Measurements from ENCODE around the gene THSD7B.
A peak's percentile ranks its signal among the peaks of the same experiment; 100 is the strongest.

Gene THSD7B, protein sequence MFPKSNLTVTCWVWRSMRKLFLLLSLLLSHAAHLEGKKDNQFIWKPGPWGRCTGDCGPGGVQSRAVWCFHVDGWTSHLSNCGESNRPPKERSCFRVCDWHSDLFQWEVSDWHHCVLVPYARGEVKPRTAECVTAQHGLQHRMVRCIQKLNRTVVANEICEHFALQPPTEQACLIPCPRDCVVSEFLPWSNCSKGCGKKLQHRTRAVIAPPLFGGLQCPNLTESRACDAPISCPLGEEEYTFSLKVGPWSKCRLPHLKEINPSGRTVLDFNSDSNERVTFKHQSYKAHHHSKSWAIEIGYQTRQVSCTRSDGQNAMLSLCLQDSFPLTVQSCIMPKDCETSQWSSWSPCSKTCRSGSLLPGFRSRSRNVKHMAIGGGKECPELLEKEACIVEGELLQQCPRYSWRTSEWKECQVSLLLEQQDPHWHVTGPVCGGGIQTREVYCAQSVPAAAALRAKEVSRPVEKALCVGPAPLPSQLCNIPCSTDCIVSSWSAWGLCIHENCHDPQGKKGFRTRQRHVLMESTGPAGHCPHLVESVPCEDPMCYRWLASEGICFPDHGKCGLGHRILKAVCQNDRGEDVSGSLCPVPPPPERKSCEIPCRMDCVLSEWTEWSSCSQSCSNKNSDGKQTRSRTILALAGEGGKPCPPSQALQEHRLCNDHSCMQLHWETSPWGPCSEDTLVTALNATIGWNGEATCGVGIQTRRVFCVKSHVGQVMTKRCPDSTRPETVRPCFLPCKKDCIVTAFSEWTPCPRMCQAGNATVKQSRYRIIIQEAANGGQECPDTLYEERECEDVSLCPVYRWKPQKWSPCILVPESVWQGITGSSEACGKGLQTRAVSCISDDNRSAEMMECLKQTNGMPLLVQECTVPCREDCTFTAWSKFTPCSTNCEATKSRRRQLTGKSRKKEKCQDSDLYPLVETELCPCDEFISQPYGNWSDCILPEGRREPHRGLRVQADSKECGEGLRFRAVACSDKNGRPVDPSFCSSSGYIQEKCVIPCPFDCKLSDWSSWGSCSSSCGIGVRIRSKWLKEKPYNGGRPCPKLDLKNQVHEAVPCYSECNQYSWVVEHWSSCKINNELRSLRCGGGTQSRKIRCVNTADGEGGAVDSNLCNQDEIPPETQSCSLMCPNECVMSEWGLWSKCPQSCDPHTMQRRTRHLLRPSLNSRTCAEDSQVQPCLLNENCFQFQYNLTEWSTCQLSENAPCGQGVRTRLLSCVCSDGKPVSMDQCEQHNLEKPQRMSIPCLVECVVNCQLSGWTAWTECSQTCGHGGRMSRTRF (N-terminal part only)

DNA sequence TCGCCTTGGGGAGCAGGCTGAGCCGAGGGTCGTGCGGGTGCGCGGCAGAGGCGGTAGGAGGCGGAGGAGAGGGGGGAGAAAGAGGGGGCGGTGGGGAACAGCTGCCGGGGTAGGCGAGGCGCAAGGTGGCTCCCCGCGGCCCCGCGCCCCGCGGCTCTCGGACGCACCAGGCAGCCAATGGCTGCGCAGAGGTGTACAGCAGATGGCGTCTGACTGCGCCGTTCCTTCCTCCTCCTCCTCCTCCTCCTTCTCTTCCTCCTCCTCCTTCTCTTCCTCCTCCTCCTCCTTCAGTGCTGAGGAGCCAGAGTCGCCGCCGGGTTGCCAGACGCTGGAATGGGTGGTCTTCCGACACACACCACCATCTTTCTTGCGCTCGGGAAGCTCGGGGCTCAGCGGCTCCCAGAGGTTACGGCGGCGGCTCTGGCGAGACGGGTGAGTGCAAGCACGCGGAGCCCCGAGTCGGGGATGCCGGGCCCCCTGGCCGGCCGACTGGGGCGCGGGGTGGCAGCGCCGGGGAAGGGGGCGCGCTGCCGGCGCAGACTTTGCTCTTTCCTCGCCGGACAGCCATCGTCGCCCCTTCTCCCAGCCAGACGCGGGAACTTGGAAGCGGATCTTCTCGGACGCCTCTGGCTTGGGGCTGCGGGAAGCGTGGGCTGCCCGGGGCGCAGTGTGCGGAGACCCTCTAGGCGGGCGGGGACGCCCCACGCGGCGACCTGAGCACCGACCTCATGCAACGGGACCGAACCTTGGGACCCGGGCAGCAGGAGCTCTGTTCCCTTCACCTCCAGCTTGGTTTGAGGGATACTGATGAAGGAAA is at the start of gene THSD7B:
Gene THSD7B, plus strand, starts transcription at position 290 of the 817 bp plus-strand sequence. CDS start 116,634 bp downstream, outside the sequence.
- TF ChIP-seq, protein P1, sequence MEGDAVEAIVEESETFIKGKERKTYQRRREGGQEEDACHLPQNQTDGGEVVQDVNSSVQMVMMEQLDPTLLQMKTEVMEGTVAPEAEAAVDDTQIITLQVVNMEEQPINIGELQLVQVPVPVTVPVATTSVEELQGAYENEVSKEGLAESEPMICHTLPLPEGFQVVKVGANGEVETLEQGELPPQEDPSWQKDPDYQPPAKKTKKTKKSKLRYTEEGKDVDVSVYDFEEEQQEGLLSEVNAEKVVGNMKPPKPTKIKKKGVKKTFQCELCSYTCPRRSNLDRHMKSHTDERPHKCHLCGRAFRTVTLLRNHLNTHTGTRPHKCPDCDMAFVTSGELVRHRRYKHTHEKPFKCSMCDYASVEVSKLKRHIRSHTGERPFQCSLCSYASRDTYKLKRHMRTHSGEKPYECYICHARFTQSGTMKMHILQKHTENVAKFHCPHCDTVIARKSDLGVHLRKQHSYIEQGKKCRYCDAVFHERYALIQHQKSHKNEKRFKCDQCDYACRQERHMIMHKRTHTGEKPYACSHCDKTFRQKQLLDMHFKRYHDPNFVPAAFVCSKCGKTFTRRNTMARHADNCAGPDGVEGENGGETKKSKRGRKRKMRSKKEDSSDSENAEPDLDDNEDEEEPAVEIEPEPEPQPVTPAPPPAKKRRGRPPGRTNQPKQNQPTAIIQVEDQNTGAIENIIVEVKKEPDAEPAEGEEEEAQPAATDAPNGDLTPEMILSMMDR (IDR thresholded peaks at IDR 0.05; ENCODE audit: borderline replicate concordance, control extremely low read depth, extremely low read depth, insufficient read depth, missing control alignments): no peak
- in situ Hi-C loops (cut with MboI; ENCODE audit: low sequenced_read_pairs, unreplicated experiment): no loop called here
- peak; percentile 30 for DNase-seq (ENCODE audit: low spot score)

DNA sequence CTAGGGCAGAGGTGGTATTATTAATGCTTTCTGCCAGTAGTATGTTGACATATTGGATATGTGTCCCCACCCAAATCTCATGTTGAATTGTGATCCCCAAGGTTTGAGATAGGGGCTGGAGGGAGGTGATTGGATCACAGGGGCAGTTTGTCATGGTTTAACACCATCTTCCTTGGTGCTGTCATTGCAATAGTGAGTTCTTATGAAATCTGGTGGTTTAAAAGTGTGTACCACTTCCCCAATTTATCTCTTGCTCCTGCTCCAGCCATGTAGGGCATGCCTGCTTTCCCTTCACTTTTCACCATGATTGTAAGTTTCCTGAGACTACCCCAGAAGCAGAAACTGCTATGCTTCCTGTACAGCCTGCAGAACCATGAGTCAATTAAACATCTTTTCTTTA is 47.1 kb upstream of the THSD7B start:
- in situ Hi-C loops (cut with MboI; ENCODE audit: low sequenced_read_pairs, unreplicated experiment): no loop called here
- TF ChIP-seq, protein P1 (IDR thresholded peaks at IDR 0.05; ENCODE audit: borderline replicate concordance, control extremely low read depth, extremely low read depth, insufficient read depth, missing control alignments): no peak
- DNase-seq (ENCODE audit: low spot score): no peak

DNA sequence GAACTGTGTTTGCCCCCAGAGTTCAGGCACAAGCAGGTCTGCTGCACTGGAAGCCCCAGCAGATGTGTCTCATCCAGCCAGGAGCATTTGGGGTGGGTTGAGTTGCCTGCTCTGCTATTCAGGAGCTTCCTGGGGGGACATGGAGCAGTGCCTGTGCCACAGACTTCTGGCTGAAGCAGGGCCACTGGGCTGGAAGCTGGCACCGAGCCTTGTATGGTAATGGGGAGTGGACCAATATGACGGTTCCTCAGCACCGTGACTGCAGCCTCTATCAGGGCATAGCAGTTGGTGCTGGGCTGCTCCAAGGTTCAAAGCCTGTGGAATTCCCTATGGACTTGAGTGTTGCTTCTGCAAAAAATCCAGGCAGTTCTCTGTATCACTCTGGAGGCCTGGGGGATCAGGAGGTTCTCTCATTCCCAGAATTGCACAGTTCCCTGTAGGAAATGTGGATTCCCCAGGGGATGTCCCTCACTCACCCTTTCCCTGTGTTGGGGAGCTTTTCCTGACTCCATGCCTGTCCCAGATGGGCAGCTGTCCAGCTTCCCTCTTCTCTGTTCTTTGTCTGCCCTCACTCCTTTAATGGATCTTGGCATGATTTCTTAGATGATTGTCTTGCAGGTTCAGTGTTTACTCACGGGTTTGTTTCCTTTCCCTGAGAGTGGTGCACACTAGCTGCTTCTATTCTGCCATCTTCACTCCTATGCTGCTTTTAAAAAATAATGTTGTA is 37.2 kb upstream of the THSD7B start:
- TF ChIP-seq, protein P1 (IDR thresholded peaks at IDR 0.05; ENCODE audit: borderline replicate concordance, control extremely low read depth, extremely low read depth, insufficient read depth, missing control alignments): no peak
- DNase-seq (ENCODE audit: low spot score): no peak
- in situ Hi-C loops (cut with MboI; ENCODE audit: low sequenced_read_pairs, unreplicated experiment): no loop called here

DNA sequence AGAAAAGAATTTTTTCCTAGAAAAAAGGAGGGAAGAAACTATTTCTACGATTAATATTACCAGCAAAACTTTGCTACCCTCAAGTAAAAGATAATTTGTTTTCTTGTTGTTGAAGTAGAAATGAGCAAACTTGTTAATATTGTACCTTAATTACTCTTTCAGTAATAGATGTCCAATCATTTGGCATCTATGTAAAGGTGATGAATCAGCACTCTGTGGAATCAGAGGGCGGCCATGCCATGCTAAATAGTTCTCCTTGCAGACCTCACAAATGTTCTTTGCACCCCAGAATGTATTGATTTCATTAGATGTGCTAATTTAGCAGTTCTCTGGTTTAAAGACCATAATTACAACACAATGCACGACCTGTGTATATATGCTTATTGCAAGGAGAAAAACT is 29.1 kb upstream of the THSD7B start:
- DNase-seq (ENCODE audit: low spot score): no peak
- TF ChIP-seq, protein P1 (IDR thresholded peaks at IDR 0.05; ENCODE audit: borderline replicate concordance, control extremely low read depth, extremely low read depth, insufficient read depth, missing control alignments): no peak
- in situ Hi-C loops (cut with MboI; ENCODE audit: low sequenced_read_pairs, unreplicated experiment): no loop called here

DNA sequence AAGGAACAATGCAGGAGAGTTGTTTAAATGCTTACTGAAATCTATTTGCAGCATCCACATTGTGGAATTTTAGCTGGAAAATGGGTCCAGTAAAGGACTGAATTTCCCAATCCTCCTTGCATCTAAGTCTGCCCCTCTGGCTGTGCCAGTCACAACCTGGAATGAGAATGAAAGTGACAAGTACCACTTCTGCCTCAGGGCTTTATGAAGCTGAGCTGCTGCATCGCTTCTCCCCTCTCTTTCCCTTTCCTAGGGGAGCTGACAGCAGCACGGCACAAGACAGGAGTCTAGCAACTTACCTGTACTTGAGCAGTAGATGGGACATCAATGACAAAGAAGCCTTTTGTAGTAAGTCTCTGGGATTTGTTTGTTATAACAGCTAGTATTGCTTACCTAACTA is 27.3 kb upstream of the THSD7B start:
- in situ Hi-C loops (cut with MboI; ENCODE audit: low sequenced_read_pairs, unreplicated experiment): no loop called here
- no peak for DNase-seq (ENCODE audit: low spot score)
- TF ChIP-seq, protein P1 (IDR thresholded peaks at IDR 0.05; ENCODE audit: borderline replicate concordance, control extremely low read depth, extremely low read depth, insufficient read depth, missing control alignments): no peak

Data from GM13976 (cell line).